Caco-2 (cell line): ENCODE results near the gene IDH3B. TPM values are rescaled to one million over a fixed set of nuclear protein-coding genes. Genes with fewer than 3 reads are reported as not detected.

Source experiments
- BruUV-seq: library from RNA; stranded (reverse); fragments of 400-500 nt; replicated peaks from 2 replicates; lab custom pipeline; 2021; lab: Mats Ljungman, UMichigan
- CTCF ChIA-PET: fragments of 300-600 bp; sonication (Branson Sonifier 250); formaldehyde crosslinking; loops from one replicate; lab custom pipeline; 2022; ENCODE audit warnings: antibody characterized with exemption; lab: Charles Lee
- POLR2A ChIA-PET: fragments of 300-600 bp; sonication (Branson Sonifier 250); formaldehyde crosslinking; loops from one replicate; lab custom pipeline; 2022; ENCODE audit warnings: antibody characterized with exemption; lab: Charles Lee
- DNase-seq, 2 experiments: peaks; one replicate each; pipeline versions ENCODE4 v3.0.0 to v3.0.0-alpha.2; 2020 to 2022
- H3K27me3 ChIP-seq: replicated peaks from 2 replicates; pipeline ENCODE4 v1.6.0; 2011; ENCODE audit warnings: low read length; ENCODE audit not compliant: control insufficient read depth, insufficient read depth
- H3K36me3 ChIP-seq: 2 replicates; pipeline ENCODE4 v1.5.1; 2011; ENCODE audit warnings: low read length; ENCODE audit not compliant: control insufficient read depth, insufficient read depth
- H3K4me1 ChIP-seq: fragments of 250-450 bp; sonication (Bioruptor Pico); 2 replicates; pipeline ENCODE4 v1.5.1; 2020; ENCODE audit warnings: mild to moderate bottlenecking
- H3K4me3 ChIP-seq: 2 replicates; pipeline ENCODE4 v1.5.1; 2011; ENCODE audit warnings: low read depth, mild to moderate bottlenecking, control low read depth, low read length
- H3K9me3 ChIP-seq: fragments of 250-450 bp; sonication (Bioruptor Pico); 2 replicates; pipeline ENCODE4 v1.5.1; 2020; ENCODE audit warnings: mild to moderate bottlenecking, moderate library complexity
- H3K27ac Mint-ChIP-seq: one replicate; pipeline ENCODE4 v1.8.0; 2022; ENCODE audit warnings: mixed read lengths; ENCODE audit not compliant: unreplicated experiment
- H3K27me3 Mint-ChIP-seq: one replicate; pipeline ENCODE4 v1.8.0; 2022; ENCODE audit warnings: mixed read lengths; ENCODE audit not compliant: insufficient read depth, unreplicated experiment
- H3K36me3 Mint-ChIP-seq: one replicate; pipeline ENCODE4 v1.8.0; 2022; ENCODE audit warnings: mild to moderate bottlenecking, mixed read lengths; ENCODE audit not compliant: insufficient read depth, unreplicated experiment
- H3K4me1 Mint-ChIP-seq: one replicate; pipeline ENCODE4 v1.8.0; 2022; ENCODE audit warnings: low read depth, mixed read lengths; ENCODE audit not compliant: unreplicated experiment
- H3K4me3 Mint-ChIP-seq: one replicate; pipeline ENCODE4 v1.8.0; 2022; ENCODE audit warnings: mild to moderate bottlenecking, moderate library complexity, mixed read lengths; ENCODE audit not compliant: unreplicated experiment
- H3K9me3 Mint-ChIP-seq: one replicate; pipeline ENCODE4 v1.8.0; 2022; ENCODE audit warnings: mixed read lengths; ENCODE audit not compliant: unreplicated experiment
- CTCF ChIP-seq, 2 experiments: fragments of 200-600 bp in 1 of 2; IDR thresholded peaks; 1 replicate in 1 of 2; 2 replicates in 1 of 2; pipeline versions ENCODE4 v1.5.1 to v1.8.0; 2011 to 2022; ENCODE audit warnings: antibody characterized with exemption in 1 of 2, control low read depth in 1 of 2, inconsistent platforms in 1 of 2, low read depth in 1 of 2, low read length in 1 of 2, mild to moderate bottlenecking in 1 of 2, moderate library complexity in 1 of 2; ENCODE audit not compliant: insufficient read depth in 1 of 2, severe bottlenecking in 1 of 2, unreplicated experiment in 1 of 2
- intact Hi-C: fragments of 100-400 bp; cut with micrococcal nuclease; formaldehyde crosslinking; loops from one replicate; pipeline ENCODE4 v1.10.0; 2022; ENCODE audit not compliant: unreplicated experiment
- total RNA-seq: library from RNA; stranded (reverse); gene quantifications from 2 replicates; pipeline ENCODE4 v1.2.3, GENCODE V29; 2022

The IDH3B gene
- total RNA-seq, 1 experiment from 2014 or later, result 137 TPM

GRCh38 chr20:2707353-2708072 lies 43.5 kb upstream of the IDH3B start:
- H3K4me3 ChIP-seq, result no peak overlapping the region
- Mint-ChIP-seq H3K36me3 (peaks cover 7% of the 10 kb centered on the region), H3K27me3 (no peaks in the 10 kb centered on the region), H3K27ac (no peak overlapping the region), H3K9me3 (no peaks in the 10 kb centered on the region), H3K4me3 (no peak overlapping the region), H3K4me1 (no peaks in the 10 kb centered on the region)
- ChIA-PET CTCF (interaction anchor here (0.6 kb wide), 1 partner anchor 40 kb away, joined by 3 read pairs; no protein-coding TSS in a partner anchor), POLR2A (no interaction called here)
- DNase-seq, result no peak
- no peaks in the 10 kb centered on the region for H3K4me1 ChIP-seq
- no peaks in the 10 kb centered on the region for H3K9me3 ChIP-seq
- BruUV-seq, result no TSS peak
- no peaks in the 10 kb centered on the region for H3K36me3 ChIP-seq
- TF ChIP-seq CTCF (IDR thresholded peaks at IDR 0.05; ENCODE audit: insufficient read depth in 1 of 2, low read depth in 1 of 2, low read length in 1 of 2, severe bottlenecking in 1 of 2, unreplicated experiment in 1 of 2), result no peak
- intact Hi-C loops, result no loop called here
- H3K27me3 ChIP-seq, result no peaks in the 10 kb centered on the region

GRCh38 chr20:2706688-2707352 lies 42.8 kb upstream of the IDH3B start:
- Mint-ChIP-seq H3K9me3 (no peaks in the 10 kb centered on the region), H3K27me3 (no peaks in the 10 kb centered on the region), H3K36me3 (peaks cover 7% of the 10 kb centered on the region), H3K4me1 (no peaks in the 10 kb centered on the region), H3K4me3 (no peak overlapping the region), H3K27ac (no peak overlapping the region)
- Histone ChIP-seq H3K4me1 (no peaks in the 10 kb centered on the region), H3K27me3 (no peaks in the 10 kb centered on the region), H3K9me3 (no peaks in the 10 kb centered on the region), H3K36me3 (no peaks in the 10 kb centered on the region), H3K4me3 (no peak overlapping the region)
- CTCF ChIA-PET, result interaction anchor here (0.6 kb wide), 1 partner anchor 39 kb away, joined by 3 read pairs; no protein-coding TSS in a partner anchor
- DNase-seq, result no peak
- BruUV-seq, result no TSS peak
- POLR2A ChIA-PET, result no interaction called here
- TF ChIP-seq CTCF (IDR thresholded peaks at IDR 0.05; ENCODE audit: insufficient read depth in 1 of 2, low read depth in 1 of 2, low read length in 1 of 2, severe bottlenecking in 1 of 2, unreplicated experiment in 1 of 2), result no peak
- intact Hi-C loops, result no loop called here

- no peaks in the 10 kb centered on the region for H3K27me3 ChIP-seq
- no peaks in the 10 kb centered on the region for H3K4me1 ChIP-seq
These were observed 42.1 kb upstream of the IDH3B start for GRCh38 chr20:2705931-2706645.

More at GRCh38 chr20:2705931-2706645, 42.1 kb upstream of the IDH3B start:
- Mint-ChIP-seq H3K4me3 (no peak overlapping the region), H3K4me1 (no peaks in the 10 kb centered on the region), H3K27me3 (no peaks in the 10 kb centered on the region), H3K27ac (no peak overlapping the region), H3K36me3 (peaks cover 7% of the 10 kb centered on the region), H3K9me3 (no peaks in the 10 kb centered on the region)
- no peak overlapping the region for H3K4me3 ChIP-seq
- no peaks in the 10 kb centered on the region for H3K36me3 ChIP-seq
- TF ChIP-seq CTCF (IDR thresholded peaks at IDR 0.05; ENCODE audit: insufficient read depth in 1 of 2, low read depth in 1 of 2, low read length in 1 of 2, severe bottlenecking in 1 of 2, unreplicated experiment in 1 of 2), result no peak
- POLR2A ChIA-PET, result no interaction called here
- CTCF ChIA-PET, result no interaction called here
- intact Hi-C loops, result no loop called here
- no peaks in the 10 kb centered on the region for H3K9me3 ChIP-seq
- no TSS peak for BruUV-seq
- DNase-seq, result no peak
